ENCODE data around the gene SF3B6.
"Not testable (repeated sequence)": the region's sequence is repeated elsewhere in the genome, so short reads cannot be mapped to it uniquely, and the experiment has no call there.

The SF3B6 gene

DNA sequence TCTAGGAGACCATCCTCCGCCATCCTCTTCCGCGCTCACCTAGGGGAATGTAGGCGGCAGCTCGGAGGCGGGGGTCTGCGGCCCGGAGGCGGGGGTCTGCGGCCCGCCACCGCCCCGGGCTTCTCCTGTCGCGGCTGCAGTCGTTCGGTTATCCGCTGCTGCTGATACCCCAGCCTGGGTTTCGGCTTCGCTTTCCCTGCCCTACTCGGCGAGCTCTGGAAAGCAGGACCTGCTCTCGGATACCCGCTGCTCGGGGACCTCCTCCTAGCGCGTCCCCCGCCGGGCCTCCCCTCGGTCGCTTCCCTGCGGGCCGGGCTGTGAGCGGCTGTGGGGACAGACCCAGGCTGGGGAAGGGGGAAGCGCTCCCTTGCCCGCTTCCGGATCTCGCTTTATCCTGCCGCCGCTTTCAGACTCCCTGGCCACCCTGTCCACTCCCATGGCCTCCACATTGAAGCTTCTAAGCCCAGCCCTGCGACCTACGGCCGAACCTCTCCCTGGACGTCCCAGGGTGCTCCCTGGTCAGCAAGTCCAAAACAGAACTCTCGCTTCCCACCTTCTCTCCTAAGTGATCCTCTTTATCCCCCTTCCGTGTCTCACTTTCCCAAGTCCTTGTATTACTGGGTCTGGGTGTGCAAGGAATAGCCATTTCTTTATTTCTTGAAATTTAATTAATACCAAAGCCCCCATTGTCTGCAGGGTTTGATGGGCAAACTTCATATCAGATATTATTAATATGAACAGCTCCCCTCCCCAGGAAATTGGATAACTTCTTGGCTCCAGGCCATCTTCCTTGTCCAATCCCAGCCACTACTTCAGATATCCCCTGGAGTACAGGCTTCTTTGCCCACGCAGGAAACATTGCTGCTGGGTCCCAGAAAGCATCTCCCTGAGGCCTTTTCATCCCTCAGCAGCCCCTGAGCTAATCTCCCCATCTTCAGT, 25.8 kb downstream of the SF3B6 start:
- no peak for DNase-seq

DNA sequence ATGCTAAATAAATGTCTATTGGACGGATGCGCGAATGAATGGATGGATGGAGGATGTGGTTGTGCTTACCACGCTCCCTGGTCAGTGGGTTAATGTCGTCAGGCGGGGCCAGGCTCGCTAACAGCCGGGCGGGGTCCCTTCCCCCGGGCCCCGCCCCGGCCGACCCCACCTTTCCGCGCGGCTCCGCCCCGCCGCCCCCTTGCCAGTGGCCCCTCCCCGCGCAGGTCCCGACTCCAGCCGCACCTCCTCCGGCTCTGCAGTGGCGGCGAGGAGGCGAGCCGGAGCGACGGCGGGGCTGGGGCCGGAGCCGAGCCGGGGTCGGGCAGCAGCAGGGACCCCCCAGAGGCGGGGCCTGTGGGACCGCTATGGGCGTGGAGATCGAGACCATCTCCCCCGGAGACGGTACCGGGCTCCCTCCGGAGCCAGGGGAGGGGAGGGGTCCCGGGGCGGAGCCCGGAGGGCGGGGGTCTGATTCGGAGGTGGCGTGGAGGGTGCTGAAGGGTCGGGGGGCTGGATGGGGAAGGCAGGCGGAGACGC, 26.6 kb downstream of the SF3B6 start, which contains the start of gene FKBP1B:
FKBP1B (plus strand) TSS at position 257 of the 537 bp plus-strand sequence; CDS start at position 366, 109 bp downstream.
- no peak for DNase-seq

DNA sequence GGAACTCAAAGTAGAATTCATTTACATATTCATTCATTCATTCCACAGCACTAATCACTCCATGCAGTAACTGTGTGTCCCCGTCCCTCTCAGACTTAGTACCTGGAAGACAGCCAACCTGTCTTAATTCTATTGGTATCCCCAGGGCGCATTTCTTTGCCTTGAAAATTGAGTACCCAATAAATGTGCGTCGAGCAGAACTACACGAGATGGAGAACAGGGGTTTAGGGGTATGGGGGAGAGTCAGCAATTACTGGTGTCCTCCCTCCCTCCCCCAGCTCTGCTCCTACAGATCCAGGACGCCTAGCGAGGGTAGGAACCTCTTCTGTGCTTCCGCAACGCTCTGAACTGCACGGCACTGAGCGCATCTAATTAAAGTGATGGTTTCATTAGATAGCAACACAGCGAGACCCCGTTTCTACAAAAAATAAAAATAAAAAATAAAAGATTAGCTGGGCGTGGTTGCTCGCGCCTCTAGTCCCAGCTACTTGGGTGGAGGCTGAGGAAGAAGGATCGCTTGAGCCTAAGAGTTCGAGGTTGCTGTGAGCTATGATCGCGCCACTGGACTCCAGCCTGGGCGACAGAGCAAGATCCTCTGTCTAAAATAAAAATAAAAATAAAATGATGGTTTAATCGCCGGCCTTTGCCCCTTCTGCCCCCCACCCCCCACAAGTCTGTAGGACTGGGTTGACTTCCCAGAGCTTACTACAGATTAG, 27.2 kb downstream of the SF3B6 start:
- no peak for DNase-seq

DNA sequence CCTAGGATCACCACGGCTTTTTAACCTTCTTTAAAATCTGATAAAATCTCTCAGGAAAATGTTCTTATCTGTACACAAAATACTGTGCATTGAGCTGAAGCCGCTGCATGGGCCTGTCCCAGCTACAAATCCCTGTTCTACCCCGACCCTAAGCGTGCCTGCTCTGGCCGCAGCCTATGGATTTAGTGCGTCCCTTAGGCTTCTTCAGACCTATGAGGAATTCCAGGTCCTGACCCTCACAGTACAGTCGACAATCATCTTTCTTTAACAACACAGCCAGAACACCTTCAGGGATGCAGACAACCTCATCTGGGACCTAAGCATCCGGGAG, 28.5 kb downstream of the SF3B6 start:
- DNase-seq = no peak

DNA sequence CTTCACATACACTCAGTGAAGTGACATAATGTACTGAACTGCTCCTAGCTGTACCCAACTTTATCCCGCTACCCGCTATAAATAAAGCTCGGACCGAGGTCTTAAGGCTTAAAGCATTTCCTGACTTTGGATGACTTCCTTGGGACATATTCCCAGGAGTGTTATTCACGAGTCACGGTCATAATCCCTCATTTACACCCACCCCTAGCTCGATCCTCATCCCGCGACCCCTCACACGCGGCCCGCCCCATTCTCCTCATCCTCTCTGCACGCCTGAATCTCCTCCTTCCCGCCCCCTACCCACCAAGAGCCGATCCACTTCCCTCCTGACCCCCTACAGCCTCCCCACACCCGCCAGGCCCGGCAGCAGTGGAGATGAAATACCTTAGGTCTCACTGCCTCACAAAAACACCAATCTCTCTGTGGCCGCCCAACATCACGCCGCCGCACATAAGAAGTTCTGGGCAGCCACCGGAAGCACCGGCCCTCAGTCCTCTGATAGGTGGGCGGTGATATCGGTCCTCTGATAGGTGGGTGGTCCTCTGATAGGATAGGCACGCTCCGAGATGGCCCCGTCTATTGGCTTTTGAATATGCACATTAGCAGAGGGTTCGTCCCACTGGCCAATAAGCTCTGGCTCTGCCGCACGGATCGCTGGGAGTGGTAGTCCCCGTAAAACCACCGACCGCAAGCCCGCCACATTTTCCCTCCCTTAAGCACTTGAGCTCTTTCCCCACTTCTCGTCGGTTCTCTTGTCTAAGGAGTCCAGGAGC, 29.0 kb downstream of the SF3B6 start, which contains the start of gene WDCP:
WDCP (minus strand) TSS at position 462 of the 773 bp plus-strand sequence. CDS start 7,897 bp downstream, outside the sequence.
- no peak for DNase-seq

DNA sequence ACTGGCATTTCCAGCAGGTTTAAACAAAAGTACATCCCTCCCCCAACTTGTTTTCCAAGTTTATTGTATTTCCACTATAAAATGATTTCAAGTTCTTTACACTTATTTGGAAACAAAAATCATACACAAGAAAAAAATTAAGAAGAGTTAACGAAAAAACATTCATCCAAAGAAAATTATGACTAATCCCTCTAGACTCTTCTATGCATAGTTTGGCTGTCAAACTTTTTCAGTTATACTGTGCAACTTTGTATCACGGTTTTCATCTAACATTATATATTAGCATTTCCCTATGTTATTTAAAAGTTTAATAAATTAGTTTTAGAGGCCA, 29.6 kb downstream of the SF3B6 start:
- DNase-seq = no peak

DNA sequence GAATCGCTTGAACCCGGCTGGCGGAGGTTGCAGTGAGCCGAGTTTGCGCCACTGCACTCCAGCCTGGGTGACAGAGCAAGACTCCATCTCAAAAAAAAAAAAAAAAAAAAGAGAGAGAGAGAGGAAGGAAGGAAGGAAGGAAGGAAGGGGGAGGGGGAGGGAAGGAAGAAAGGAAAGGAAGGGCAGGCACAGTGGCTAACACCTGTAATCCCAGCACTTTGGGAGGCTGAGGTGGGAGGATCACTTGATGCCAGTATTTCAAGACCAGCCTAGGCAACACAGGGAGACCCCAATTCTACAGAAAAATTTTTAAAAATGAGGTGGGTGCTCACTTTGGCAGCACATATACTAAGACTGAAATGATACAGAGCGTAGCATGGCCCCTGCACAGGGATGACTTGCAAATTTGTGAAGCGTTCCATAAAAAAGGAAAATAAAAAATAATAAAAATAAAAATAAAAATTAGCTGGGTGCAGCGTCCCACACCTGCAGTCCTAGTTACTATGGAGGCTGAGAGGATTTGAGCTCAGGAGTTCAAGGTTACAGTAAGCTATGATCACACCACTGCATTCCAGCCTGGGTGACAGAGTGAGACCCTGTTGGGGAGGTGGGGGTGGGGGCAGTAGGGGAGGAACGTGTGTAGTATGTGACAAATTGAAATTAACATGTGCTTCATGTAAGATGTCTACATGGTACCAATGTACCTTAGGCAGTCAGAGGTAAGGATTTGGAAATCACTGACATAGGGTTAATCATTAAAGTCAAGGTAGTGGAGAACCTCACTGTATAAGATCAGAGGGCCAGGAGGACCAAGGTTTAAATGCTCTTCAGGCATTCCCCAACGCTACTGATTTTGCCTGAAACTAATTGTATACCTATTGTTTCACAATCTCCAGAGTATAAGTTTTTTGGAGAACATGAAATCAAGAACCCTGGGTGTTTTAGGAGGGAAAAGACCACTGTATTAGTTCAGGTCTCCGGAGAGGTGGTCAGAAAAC, 30.3 kb downstream of the SF3B6 start:
- DNase-seq = no peak

DNA sequence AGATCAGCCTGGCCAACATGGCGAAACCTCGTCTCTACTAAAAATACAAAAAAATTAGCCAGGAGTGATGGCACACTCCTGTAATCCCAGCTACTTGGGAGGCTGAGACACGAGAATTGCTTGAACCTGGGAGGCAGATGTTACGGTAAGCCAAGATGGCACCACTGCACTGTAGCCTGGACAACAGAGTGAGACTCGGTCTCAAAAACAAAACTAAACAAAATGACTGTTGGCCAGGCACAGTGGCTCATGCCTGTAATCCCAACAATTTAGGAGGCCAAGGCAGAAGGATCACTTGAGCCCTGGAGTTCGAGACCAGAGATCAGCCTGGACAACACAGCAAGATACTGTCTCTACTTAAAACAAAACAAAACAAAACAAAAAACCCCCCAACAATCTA, 33.0 kb downstream of the SF3B6 start:
- DNase-seq = not testable (repeated sequence)

DNA sequence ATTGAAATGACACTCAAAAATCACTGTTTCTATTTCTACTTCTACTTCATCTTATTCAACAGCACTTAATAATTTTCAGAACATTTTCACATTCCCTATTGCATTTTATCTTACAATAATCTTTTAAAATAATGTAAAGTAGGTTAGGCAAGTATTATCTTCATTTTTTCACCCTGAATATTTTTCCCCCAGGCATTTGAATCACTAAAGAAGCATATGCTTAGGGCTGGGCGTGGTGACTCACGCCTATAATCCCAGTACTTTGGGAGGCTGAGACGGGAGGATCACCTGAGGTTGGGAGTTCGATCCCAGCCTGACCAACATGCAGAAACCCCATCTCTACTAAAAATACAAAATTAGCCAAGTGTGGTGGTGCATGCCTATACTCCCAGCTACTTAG, 35.6 kb downstream of the SF3B6 start:
- no peak for DNase-seq

DNA sequence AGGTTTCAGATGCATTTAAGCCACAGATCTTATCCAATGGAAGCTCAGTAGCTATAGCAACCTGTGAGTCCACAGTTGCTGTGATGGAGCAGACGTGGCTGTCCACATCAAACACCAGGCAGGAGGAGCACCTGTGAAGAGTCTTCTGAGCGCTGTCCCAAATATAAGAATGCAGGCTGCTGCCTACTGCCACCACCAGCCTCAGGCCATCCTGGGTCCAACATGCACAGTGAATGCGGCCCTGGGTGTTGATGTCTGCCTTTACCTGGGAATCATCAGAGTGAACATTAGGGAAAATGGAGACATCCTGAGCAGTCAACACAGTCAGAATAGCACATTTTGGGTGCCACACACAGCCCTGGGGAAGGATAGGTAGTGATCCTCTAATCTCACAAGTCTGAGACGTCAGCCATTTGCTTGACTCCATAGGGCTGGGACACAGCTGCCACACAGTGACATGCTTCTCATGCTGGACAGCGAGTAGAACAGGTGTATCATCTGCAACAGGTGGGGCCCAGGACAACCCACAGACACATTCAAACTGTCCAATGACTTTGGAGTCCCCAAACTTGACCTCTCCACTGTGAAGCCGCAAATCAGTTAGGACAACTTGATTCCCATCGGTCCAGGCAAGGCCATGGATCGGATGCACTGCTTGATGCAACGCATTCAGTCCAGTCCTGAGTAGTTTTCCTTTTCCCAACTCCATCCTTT, 37.2 kb downstream of the SF3B6 start:
- DNase-seq = no peak

DNA sequence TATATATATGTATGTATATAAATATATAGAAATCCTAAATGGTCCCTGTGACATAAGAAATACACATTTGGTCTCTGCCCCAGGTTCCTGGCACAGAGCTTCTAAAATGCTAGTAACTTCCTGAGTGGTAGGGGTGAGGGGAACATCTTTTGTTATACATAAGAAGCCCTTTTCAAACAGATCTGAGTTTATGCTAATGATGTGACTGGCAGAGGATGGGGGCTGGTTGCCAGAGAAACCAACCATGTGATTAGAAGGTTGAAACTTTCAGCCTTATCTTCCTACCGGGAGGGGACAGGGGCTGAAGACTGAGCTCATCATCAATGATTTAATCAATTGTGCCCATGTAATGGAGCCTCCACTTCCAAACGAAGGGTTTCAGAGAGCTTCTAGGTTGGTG, 49.9 kb downstream of the SF3B6 start:
- no peak for DNase-seq

DNA sequence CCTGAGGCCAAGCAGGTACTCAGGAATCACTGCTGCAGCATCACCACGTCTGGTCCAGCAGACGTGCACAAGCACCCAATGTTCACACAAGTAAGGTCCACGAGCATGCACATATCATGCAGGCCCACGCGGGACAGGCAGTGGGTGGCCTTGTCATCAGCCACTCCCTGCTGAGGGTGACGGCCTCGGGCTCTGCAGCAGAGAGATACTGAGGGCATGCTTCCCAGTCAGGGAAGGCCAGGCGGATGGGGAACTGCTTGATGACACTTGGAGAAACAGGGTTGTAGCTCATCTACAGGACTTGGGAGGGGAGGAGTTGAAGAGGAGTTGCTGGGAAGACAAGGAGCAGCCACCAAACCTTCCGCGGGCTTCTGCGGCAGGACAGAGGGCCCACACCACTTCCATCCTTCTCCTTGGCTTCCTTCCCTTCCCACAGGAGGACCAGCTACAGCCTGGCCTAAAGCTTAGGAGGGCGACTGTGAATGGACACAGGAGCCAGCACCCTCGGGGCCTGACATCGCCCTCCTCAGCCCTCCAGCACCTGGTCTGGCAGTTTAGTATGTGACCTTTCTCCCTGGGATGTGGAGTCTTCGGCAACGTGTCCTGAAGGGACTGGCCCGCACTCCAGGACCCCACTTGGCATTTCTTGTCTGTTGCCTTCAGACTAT, 51.0 kb downstream of the SF3B6 start:
- DNase-seq = no peak

DNA sequence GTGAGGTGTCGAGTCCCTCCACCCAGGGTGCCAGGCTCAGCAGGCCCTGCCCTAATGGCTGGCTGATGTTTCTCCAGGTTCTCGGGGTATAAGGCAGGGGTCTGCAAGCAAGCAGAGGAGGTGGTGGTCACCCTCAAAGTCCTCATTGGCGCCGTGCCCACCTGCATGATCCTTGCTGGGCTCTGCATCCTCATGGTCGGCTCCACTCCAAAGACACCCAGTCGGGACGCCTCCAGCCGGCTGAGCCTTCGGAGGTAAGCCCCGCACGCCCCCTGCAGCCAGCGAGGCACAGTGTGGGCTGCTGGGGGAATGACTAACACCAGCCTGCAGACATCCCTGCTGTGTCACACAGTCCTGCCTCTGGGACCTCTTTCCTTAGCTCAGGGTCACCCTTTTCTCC, 52.1 kb downstream of the SF3B6 start:
- DNase-seq = no peak

DNA sequence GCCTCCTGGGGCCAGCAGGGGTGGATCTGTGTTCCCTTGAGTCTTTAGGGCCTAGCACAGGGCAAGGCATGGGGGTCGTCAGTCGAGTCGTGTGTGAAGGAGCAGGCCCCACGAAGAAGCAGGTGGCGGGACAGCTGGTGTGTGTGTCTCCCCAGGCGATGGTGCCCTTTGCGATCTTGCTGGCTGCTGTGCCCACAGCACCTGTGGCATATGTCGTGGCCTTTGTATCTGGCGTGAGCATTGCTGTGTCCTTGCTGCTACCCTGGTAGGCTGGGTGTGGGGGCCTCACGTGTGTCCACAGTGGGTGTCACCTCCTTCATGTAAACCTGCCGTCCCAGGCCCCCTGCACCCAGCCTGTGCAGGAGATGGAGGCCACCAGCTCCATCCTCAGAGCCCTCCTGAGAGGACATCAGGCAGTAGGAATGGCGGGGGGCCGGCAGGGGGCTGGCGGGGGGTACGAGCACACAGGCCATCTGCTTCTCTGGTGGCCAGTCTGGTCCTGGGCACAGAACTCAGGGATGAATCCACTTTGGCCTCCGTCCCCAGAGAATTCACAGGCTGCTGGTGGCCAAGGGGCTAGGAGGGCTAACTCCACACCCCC, 53.1 kb downstream of the SF3B6 start:
- no peak for DNase-seq

DNA sequence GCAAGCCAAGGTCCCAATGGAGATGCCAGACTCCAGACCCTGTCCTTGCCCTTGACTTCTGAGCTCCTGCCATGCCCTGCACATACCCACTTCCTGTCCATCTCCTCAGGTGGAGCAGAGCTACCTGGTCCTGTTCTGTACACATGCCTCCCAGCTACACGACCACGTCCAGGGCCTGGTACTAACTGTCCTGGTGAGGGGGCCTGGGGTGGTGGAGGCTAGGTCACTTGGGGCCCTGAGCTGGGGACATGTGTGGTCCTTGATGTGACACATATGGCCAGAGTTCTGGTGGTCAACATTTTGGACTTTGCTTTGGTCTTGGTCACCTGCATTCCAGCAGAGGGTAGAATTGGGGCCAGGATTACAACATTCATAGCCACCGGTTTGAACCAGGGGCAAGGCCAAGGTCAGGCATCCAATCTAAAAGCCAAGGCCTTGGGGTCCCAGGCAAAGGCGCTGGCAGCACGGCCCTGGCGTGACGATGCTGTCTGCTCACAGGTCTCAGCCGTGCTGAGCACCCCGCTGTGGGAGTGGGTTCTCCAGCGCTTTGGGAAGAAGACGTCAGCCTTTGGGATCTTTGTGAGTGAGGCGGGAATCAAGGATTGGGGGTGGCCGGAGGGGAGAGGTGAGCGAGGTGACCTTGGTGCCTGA, 53.7 kb downstream of the SF3B6 start:
- no peak for DNase-seq

DNA sequence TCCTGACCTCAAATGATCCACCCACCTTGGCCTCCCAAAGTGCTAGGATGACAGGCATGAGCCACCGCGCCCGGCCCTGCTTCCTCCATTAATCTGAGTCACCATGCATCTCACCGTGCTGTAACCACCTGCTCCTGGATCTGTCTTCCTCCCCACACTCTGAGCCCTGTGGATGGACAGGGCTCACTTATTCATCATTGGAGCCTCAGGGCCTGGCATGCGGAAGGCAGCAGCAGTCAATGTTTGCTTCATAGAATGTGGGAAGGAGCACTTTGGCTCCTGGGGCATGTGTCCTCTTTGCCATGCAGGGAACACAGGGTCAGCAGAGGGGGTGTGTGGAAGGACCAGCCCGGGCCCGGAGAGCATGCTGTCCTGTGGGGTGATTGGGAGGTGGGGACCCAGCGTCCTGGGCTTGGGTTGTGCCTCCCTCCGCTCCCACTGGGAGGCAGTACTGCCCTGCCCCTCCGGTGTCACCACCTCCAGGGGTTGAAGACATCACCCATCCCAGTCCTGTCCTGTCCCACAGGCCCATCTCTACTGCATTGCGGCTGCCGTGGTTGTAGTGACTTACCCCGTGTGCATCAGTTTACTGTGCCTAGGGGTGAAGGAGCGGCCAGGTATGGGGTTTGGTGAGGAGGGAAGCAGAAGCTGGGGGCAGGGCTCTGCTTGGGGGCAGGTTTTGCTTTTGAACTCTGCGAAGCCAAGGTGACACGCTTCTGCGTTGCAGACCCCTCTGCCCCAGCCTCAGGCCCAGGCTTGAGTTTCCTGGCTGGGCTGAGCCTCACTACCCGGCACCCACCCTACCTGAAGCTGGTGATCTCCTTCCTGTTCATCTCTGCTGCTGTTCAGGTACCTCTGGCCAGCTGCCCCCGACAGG, 54.8 kb downstream of the SF3B6 start:
- DNase-seq = no peak

DNA sequence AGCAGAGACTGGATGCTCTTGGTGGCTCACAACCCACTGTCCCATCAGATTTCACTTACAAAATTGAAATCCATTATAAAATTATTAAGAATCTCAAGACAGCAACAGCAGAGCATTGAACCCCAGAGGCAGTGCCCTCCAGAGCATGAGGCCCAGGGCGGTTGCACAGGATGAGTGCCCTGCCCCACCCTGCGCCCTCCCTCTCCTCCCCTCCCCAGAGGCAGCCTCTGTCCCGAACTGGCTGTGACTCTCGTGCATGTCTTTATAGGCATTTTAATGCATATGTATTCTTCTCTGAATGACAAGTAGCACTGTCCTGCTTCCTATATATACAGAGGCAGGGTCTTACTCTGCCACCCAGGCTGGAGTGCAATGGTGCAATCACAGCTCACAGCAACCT, 55.9 kb downstream of the SF3B6 start:
- no peak for DNase-seq

DNA sequence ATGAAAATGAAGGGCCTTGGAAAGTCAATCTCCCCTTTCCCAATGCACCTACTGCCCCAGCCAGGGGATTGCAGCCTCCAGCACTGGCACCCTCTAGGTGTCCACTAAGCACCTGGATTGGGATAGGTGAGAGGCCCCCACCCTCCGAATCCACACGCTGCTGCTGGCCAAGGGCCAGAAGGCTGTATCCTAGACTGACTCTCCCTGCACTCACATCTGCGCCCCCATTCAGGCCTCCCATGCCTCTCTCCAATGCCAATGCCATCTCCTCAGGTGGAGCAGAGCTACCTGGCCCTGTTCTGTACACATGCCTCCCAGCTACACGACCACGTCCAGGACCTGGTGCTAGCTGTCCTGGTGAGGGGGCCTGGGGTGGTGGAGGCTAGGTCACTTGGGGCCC, 56.4 kb downstream of the SF3B6 start:
- DNase-seq = no peak

DNA sequence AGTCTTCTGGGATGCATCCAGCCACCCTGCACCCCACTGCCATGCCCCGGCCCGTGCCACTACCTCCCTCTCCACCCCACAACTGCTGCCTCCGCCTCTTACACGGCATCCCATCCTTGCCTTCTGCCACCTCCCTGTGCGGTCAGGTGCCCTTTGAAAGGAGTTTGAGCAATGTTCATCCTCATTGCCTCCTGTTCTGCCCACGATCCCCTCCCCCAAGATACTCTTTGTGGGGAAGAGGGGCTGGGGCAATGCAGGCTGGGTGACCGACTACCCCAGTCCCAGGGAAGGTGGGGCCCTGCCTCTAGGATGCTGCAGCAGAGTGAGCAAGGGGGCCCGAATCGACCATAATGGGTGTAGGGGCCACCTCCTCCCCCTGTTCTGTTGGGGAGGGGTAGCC, 57.9 kb downstream of the SF3B6 start:
- no peak for DNase-seq
